NCI-H526 (cell line): Measurements from ENCODE around the gene CLRN1.

ENCODE experiments used
- DNase-seq, 2 experiments: peaks; one replicate each; lab custom pipeline; 2025; lab: John Stamatoyannopoulos, UW

Gene CLRN1

GRCh38 chr3:150920236-150920635, 52.3 kb downstream of the CLRN1 start:
- DNase-seq, result no peak

GRCh38 chr3:150917951-150918350, 54.6 kb downstream of the CLRN1 start:
- peak; percentile 63 to 73 for DNase-seq

GRCh38 chr3:150913133-150913922, 59.2 kb downstream of the CLRN1 start:
- DNase-seq, result no peak

GRCh38 chr3:150912501-150912900, 60.0 kb downstream of the CLRN1 start:
- DNase-seq, result no peak

GRCh38 chr3:150911771-150912170, 60.8 kb downstream of the CLRN1 start:
- no peak for DNase-seq

- DNase-seq, result no peak
These were observed 66.1 kb downstream of the CLRN1 start for GRCh38 chr3:150906461-150906860.

GRCh38 chr3:150905746-150906145, 66.8 kb downstream of the CLRN1 start:
- DNase-seq, result no peak

GRCh38 chr3:150905339-150905738, 67.2 kb downstream of the CLRN1 start, which contains the start of gene MINDY4B:
Gene MINDY4B, minus strand, starts transcription at chr3:150905439. Its CDS starts 0 bp downstream, at chr3:150905439.
- no peak for DNase-seq

GRCh38 chr3:150902988-150903387, 69.5 kb downstream of the CLRN1 start:
- no peak for DNase-seq

GRCh38 chr3:150901793-150902192, 70.7 kb downstream of the CLRN1 start:
- no peak for DNase-seq

GRCh38 chr3:150899141-150899540, 73.4 kb downstream of the CLRN1 start:
- no peak for DNase-seq

- DNase-seq, result no peak
These were observed 74.3 kb downstream of the CLRN1 start for GRCh38 chr3:150898046-150898754.

GRCh38 chr3:150897592-150897991, 74.9 kb downstream of the CLRN1 start:
- DNase-seq, result no peak

GRCh38 chr3:150890831-150891230, 81.7 kb downstream of the CLRN1 start:
- DNase-seq, result no peak

- DNase-seq, result no peak
These were observed 82.2 kb downstream of the CLRN1 start for GRCh38 chr3:150890295-150890694.

GRCh38 chr3:150889106-150889505, 83.4 kb downstream of the CLRN1 start:
- no peak for DNase-seq

- DNase-seq, result no peak
These were observed 85.5 kb downstream of the CLRN1 start for GRCh38 chr3:150887031-150887430.

- no peak for DNase-seq
These were observed 87.0 kb downstream of the CLRN1 start for GRCh38 chr3:150885535-150885934.

GRCh38 chr3:150878996-150879575, 93.4 kb downstream of the CLRN1 start:
- DNase-seq, result no peak

GRCh38 chr3:150878290-150878689, 94.2 kb downstream of the CLRN1 start:
- DNase-seq, result no peak

- no peak for DNase-seq
These were observed 95.2 kb downstream of the CLRN1 start for GRCh38 chr3:150877303-150877702.

- DNase-seq, result no peak
These were observed 95.8 kb downstream of the CLRN1 start for GRCh38 chr3:150876611-150877265.
